ENCODE measurements around the gene EPHA6. TPM values are rescaled to one million over a fixed set of nuclear protein-coding genes. Genes with fewer than 3 reads are reported as not detected.

EPHA6 gene
- total RNA-seq, 1 donor from 2014 or later, result not detected

DNA sequence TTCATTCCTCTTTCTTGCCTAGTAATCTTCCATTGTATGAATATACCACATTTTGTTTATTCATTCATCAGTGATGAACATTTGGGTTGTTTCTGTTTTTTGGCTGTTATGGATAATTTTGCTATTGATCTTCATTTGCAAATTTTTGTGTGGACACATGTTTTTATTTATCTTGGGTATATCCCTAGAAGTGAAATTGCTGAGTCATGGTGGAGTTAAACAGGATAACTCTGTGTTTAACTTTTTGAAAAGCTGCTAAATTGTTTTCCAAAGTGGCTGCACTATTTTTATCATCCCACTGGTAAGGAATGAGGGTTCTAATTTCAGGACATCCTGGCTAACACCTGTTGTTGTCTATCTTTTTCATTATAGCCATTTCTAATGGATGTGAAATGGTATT, 875.6 kb downstream of the EPHA6 start:
- peak; percentile 11 for DNase-seq (ENCODE audit: low read depth)

DNA sequence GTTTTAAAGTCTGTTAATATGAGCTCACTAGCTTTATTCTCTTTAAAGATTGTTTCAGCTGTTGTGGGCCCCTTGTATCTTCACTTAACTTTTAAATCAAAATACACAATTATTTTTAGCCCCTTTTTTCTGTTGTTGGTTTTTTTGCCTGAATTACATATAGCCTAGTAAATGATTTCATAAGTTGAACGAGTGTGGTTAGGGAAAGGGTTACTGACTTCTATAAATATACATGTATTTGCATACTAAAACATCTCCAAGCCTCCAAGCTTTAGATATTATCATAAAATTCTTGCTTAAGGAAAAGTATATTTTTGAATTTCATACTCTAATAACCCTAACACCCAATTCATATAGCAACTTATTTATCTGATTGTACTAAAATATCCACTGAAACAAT, 877.0 kb downstream of the EPHA6 start:
- no peak for DNase-seq (ENCODE audit: low read depth)

DNA sequence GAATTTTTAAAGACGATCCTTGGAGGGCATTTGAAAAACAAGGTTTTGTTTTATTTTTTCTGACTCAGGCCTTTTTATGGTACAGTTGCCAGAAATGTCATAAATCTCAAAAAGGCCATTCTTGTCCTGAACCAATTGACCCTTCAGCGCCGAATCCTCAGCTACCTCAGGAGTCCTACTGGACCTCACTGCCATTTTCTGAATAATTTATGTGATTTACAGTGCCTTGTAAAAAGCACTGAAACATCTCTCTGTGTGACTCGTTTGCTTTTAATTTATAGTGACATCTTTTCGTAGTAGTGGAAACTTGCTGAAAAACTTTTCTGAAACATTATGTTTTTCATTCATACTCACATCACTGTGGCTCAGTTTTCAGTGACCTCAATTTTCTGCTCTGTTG, 878.0 kb downstream of the EPHA6 start:
- no peak for DNase-seq (ENCODE audit: low read depth)

DNA sequence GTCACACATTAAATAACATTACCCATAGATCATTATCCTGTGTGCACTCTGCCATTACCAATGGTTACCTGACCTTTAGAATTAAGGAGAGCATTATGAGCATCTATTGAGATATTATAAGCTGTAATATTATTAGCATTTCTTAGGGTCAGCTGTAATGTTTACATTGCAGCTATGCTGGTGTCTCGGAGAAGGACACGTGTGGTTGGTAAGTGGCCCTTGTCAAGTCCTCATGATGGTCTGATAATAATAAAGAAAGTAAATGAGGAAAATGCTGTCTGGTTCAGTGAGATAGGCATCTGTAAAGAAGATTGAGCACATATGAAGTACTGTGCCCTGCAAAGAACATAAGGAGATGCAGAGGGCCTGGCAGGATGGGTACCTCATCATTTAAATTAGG, 878.4 kb downstream of the EPHA6 start:
- DNase-seq (ENCODE audit: low read depth), result no peak

DNA sequence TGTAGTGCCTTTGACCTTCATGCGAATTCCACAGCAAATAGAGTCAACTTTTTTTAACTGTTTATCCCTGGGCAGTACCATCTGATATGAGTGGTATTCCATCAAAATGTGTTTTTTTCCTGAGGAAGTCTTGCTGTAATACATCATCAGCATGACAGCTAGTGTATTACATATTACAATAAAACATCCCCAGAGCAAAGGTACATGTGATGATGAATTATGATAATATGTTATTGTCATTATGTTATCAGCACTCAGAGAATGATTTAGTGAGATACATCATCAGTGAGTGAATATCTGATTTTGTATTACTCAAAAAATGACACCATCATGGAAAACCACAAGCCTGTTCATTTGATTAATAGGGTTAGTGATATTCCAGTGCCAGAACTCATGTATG, 880.5 kb downstream of the EPHA6 start:
- DNase-seq (ENCODE audit: low read depth), result no peak

DNA sequence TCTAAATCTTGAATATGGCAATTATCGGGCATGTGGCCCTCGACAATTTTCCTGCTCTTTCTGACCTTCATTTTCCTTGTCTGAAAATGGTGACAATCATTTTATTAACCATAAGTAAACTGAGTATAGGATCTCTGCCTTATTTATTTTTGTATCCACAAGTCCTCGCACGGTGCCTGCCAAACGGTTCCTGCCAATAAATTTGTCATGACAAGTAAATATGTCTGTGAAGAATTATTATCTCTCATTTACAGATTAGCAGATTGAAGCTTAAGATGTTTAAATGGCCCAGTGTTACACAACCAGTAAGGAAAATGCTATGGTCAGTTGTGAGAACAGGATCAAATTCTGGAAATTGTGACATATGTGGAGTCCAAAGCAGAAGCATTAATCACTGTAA, 884.3 kb downstream of the EPHA6 start:
- DNase-seq (ENCODE audit: low read depth), result no peak

DNA sequence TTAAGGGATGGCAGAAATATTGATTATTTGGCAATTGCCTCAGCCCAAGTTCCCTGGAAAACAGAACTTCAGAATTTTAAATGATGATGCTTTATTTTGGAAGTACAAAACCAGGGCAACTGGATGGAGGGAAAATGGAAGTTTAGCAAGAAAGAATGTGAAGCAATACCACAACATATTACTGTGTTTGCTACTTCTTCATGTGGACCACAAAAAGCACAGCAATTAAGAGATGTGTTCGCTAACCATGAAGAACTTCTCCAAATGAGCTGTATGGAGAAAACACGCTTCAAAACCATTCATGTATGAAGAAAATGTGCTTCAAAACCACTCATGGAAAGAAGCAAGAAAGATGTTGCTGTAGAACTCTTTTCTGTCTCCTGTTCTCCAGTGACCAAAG, 885.5 kb downstream of the EPHA6 start:
- DNase-seq (ENCODE audit: low read depth), result no peak

DNA sequence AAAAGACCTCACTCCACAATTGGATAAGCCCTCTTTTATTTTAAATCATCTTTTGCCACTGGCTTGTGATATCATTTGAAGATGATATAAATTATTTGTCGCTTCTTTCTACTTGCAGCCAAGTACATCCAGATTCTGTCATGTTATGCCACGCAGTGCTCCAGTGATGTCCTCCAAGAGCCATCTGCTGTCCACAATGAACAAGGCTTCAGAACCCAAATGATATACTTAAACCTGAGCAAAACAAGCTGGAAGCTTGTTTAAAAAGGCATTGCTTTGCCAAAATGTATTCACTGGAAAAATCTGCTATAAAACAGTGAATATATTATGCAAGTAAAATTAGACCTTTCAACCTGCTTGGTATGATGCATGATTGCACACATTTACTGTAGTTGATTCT, 891.4 kb downstream of the EPHA6 start:
- no peak for DNase-seq (ENCODE audit: low read depth)

DNA sequence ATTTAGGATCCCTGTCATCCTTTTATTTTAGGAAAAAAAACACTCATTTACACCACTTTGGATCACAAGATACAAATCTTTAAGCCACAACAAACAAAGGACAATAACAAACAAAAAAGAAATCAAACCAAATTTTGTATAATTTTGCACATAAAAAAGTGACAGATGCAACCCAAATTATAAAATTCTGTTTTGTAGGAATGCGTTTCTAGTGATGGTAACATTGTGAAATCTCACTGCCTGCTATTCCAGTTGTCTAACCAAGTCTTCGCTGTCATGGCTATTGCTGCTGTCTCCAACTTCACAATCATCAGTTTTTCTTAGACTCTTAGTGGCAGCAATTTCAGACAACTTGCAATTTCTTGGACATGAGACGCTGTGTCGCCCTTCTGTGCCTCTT, 891.8 kb downstream of the EPHA6 start:
- DNase-seq (ENCODE audit: low read depth), result no peak

DNA sequence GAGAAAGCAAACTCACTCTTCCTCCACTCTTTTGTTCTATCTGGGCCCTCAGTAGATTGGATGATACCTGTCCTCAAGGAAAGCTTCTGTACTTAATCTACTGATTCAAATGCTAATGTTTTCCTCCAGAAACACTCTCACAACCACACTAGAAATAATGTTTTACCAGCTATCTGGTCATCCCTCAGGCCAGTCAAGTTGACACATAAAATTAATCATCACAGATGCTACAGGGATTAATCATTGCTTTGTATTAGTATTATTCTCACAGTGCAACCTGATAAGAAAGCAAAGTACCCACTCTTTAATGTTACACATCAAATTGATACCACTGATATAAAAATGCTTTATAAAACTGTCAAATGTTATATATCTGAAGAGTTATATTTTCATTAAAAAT, 897.3 kb downstream of the EPHA6 start:
- DNase-seq (ENCODE audit: low read depth), result no peak

DNA sequence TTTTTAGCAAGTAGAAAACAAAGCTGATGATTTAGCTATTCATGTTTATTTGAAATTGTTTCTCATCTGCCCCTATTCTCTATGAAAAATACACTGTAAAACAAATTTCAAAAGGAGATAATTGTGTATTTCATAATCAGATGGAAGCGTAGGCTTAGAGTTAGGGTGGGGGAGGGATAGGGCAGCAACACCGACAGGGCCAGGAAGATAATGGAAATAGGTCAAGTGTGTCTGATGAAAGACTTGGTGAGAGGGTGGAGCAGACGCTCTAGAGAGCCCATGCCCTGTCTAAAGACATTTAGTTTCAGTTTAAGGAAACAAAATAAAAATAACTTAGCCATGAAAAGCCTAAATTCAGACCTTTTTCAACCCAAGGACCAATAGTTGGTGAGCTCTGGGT, 898.5 kb downstream of the EPHA6 start:
- DNase-seq (ENCODE audit: low read depth), result no peak

DNA sequence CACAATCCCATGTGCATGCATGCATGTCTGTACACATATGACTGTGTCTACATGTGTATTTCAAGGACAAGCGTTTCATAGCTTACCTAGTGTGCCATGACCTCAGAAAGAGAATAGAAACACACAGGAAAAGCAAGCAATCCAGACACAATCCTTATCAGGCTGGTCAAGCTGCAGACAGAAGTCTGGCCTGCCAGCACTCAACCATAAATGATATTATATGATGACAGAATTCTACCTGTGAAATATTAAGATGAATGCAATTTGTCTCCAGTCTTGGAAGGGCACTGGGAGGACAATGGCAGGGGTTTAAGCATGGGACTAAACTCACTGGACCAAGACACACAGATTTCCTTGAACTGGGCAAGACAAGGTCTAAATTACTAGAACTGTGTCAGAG, 899.2 kb downstream of the EPHA6 start:
- DNase-seq (ENCODE audit: low read depth), result no peak

DNA sequence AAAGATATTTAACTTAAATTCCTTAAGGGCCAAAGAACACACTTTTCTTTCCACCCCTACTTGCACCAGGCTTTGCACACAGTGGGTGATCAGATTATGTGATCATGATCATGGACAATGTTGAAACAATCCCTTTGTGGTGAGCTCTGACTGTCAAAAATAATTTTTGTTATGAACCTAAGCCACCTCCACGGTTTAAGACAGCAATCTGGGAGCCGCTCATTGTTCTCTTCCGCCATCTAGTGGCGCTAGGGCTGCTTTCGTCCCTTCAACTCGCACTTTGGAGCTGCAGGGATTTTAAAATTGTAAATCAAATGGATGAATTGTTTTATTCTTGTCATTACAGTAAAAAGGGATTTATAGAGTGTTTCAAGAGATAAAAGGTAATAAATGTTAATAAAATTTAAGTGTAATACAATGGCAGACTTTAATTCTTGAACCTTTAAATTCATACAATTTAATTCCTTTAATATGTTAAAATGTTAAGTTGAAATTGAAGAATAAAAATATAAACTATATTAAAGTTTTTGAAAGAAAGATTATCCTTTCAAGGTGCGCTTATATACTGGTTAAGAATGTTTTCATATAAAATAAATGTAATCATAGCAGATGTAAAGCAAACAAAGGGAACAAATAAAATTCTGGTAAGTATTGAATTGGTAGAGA, 904.9 kb downstream of the EPHA6 start:
- peak; percentile 81 for DNase-seq (ENCODE audit: low read depth)

DNA sequence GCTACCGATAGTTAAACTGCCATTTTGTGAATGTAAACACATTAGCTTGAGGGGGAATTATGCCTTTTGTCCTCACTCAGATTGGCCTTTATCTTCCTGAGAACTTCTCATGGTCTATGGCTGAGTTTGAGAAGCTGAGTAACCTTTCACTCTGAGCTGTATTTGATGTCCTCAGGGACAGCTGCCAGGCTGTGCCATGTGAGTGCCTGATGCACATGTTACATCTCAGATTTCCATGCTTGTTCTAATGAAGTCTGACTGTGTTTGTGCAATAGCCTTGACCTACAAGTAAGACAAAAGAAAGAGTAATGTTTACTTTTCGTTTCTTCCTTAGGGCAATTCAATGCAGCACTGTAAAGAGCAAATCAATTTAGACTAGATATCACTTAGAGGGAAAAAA, 906.0 kb downstream of the EPHA6 start:
- DNase-seq (ENCODE audit: low read depth), result peak; percentile 15

DNA sequence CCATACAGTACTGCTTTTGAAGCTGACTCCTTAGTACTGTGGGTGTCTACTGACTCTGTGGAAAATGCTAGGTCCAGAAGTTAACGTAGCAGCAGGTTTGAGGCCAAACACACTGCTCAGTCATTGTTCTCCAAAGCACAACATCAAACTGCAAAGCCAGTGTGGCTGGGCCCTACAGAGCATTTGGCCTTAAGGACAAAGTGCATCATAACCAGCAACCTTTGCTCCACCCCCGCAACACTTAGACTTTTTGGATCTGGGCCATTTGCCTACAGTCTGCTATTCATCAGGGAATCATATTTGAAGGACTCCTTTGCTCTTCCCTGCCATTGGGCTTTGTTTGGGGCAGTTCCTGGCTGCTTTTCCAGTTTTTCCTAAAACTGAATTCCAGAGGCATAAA, 907.1 kb downstream of the EPHA6 start:
- no peak for DNase-seq (ENCODE audit: low read depth)

DNA sequence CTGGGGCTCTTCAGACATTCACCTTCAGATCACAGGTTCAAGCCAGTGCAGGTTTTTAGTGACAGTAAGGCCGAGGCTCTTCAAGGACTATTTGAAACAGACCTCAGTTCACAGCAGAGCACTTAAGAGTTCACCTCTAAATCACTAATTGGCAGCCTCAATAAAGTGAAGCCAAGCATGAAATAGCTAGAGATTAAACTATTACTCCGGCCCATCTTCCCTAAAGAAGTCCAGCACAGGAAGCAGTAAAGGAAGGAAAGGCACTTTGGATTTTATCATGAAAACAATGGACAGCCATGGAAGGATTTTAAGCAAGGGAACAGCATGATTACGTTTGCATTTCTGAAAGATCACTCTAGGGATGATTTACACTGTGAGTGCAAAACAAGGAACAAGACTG, 922.5 kb downstream of the EPHA6 start:
- DNase-seq (ENCODE audit: low read depth), result no peak

DNA sequence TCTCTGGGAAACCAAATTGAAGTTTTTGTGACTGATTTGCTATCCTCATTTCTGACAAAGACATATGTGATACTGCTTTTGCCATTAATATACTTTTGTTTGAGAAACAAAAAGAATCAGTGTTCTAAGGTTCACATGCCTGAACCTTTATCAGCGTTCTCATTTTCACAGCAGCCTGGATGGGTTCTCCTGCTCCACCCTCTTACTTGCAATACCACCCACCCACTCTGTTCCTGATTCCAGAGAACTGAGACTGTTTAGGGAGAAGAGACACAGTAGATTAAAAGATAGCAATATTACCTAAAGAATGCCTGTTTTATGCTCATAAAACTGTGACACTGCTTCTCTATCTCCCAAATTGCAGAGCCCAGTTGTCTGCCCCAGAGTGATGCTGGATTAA, 924.4 kb downstream of the EPHA6 start:
- no peak for DNase-seq (ENCODE audit: low read depth)

DNA sequence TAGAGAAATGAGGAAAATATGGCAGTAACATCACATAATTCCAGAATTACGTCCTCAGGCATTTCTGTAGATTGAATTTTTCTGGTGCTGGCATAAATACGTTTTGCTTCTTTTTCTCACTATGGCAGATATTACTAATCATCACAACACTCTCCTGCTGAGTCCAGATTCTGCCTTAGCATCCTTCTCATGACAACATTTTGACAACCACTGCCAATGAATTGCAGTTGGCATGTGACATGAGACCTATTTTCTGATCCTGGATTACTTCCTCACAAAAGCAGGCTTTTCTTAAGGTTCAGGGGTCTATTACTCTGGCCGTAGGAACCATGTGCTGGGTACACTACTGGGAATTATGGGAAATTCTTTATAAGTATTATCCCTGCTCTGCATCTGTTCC, 927.6 kb downstream of the EPHA6 start:
- no peak for DNase-seq (ENCODE audit: low read depth)

DNA sequence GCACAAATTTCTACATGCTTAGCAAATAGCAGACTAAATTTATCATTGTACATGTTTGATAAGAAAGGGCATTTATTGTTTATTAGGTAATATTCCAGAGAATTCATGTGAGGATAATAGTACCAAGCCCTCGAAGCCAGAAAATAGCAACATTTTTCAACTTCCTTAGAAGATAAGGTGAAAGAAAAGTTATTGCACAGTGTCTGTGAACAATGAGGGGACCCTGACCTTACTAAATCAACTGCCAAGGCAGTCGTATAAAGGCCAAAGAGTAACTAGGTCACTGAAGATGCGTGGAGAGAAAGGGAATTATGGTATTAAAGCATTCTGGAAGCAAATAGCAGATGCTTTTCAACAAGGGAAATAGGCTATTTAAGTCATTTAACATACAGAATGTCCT, 929.9 kb downstream of the EPHA6 start:
- no peak for DNase-seq (ENCODE audit: low read depth)

DNA sequence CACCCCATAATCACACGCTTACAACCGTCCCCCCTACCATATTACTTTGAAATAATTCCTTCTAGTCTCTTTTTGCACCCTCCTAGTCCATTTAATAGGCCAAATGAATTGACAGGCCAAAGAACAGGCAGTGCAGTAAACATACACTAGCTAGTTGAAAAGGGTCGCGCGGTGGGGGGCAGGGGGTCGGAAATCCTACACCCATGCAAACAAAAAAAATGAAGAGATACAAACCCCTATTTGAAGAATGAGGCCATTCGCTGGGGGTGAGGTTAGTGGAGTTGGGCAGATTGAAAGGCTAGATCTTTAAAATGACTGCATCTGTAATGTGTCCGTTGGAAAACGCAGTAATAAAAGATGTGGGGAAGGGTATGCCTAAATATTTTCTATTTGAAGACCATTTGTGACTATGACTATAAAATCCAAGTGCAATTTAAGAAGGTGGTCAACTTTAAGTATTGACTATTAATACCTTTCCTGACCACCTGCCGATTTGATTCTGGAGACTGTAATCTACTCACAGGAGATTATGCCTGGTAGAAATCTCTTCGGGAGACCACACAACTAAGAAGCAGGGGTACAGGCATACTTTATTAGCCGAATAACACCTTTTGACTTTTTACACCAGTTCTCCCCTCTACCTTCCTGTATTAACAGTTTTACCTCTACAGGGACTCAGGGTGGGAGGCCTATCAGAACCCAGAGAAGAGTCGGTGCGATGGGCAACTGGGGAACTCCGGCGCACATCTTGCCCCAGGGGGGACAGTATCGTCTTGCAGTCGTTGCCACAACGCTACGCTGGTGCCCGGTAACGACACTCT, 949.4 kb downstream of the EPHA6 start:
- no peak for DNase-seq (ENCODE audit: low read depth)

DNA sequence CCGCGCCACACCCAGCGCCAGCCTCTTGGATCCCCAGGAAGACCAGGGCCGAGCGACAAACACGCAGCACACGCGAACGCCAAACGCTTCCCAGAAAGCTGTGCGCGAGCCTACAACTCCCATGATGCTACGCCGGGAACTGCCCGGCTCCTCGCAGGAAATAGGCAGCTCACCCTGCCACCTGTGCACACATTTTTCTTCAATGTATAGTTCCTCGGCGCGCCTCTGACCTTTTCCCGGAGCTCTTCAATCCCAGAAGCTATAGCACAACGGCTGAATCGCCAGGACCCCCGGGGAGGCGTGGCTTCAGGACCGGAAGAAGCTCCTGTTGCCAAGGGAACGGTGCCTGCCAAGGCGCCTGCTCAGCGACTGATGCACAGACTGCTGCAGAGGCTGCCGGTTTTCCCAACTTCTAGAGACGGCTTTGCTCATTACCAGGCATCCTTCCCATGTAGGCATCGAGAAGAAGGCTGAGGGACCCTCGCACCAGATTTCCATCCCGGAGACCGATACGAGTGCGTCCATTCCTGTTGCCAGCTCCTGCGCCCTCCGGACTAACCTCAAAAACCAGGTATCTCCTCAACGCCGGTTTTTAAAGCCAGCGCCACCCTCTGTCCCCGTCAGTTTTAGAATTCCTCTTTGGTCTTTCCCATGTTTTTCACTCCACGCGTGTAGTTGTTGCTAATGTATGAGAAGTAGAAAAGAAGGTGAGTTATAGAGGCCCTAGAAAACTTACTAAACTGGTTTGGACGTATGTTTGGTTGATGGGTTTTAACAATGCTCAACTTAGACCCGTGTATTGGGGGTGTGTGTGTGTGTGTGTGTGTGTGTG, 950.2 kb downstream of the EPHA6 start, which contains the start of gene ARL6:
Gene ARL6, plus strand, starts transcription at position 352 of the 832 bp plus-strand sequence. CDS start 3,350 bp downstream, outside the sequence.
- DNase-seq (ENCODE audit: low read depth), result peak; percentile 89

DNA sequence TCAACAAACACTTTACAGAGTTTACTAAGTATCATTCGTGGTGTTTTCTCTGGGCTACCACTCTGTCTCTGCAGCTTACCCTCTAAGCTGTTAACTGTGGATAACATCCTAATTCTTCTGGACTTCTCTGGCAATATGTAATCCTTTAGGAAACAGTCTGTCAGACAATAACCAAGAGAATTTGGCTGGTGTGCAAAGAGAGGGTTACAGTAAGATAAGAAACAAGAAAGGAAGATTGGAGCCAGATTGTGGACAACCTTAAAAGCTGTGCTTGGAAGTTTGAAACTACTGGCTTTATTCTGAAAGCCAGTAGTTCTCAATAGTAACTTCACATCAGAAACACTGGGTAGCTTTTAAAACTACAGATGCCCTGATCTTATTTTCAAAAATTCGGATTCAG, 950.9 kb downstream of the EPHA6 start:
- DNase-seq (ENCODE audit: low read depth), result no peak
